HepG2 (cell line): ENCODE measurements around the gene ISCA2. TPM values are rescaled to one million over a fixed set of nuclear protein-coding genes. Genes with fewer than 3 reads are reported as not detected.

Experiments used
- DNMT1 ChIP-seq: sonication (generic); formaldehyde crosslinking; IDR thresholded peaks from 2 replicates; pipeline ENCODE4 v1.5.1; 2020; ENCODE audit warnings: mild to moderate bottlenecking, missing genetic modification reagents
- FOSL1 ChIP-seq: sonication (generic); formaldehyde crosslinking; IDR thresholded peaks from 2 replicates; pipeline ENCODE4 v1.9.0; 2021; ENCODE audit warnings: missing genetic modification reagents, borderline replicate concordance
- FOXM1 ChIP-seq: sonication (generic); formaldehyde crosslinking; IDR thresholded peaks from 2 replicates; pipeline ENCODE4 v1.5.0; 2020; ENCODE audit warnings: missing genetic modification reagents
- IKZF5 ChIP-seq: IDR thresholded peaks from 2 replicates; pipeline ENCODE4 v1.6.1; 2018; ENCODE audit warnings: missing genetic modification reagents, mild to moderate bottlenecking, missing compliant biosample characterization
- LBX2 ChIP-seq: sonication (generic); formaldehyde crosslinking; IDR thresholded peaks from 2 replicates; pipeline ENCODE4 v1.5.0; 2020; ENCODE audit warnings: missing genetic modification reagents, mild to moderate bottlenecking, borderline replicate concordance
- NFYB ChIP-seq: sonication (generic); formaldehyde crosslinking; IDR thresholded peaks from 2 replicates; pipeline ENCODE4 v1.4.0; 2020; ENCODE audit warnings: missing genetic modification reagents
- SP2 ChIP-seq: sonication (generic); formaldehyde crosslinking; IDR thresholded peaks from 2 replicates; pipeline ENCODE4 v1.5.1; 2020; ENCODE audit warnings: mild to moderate bottlenecking, missing genetic modification reagents
- TEAD3 ChIP-seq: optimal IDR thresholded peaks from 2 replicates; pipeline ENCODE3; 2016; ENCODE audit warnings: borderline replicate concordance
- TERF1 ChIP-seq: sonication (generic); formaldehyde crosslinking; IDR thresholded peaks from 2 replicates; pipeline ENCODE4 v1.8.0; 2022; ENCODE audit warnings: mild to moderate bottlenecking, missing genetic modification reagents, moderate library complexity
- TOE1 ChIP-seq: sonication (generic); formaldehyde crosslinking; IDR thresholded peaks from 2 replicates; pipeline ENCODE4 v1.4.0; 2020; ENCODE audit warnings: mild to moderate bottlenecking, missing genetic modification reagents
- TRIM22 ChIP-seq: fragments of 450-650 bp; IDR thresholded peaks from 2 replicates; pipeline ENCODE4 v1.6.1; 2017
- ZBTB21 ChIP-seq: sonication (generic); formaldehyde crosslinking; IDR thresholded peaks from 2 replicates; pipeline ENCODE4 v1.4.0; 2020; ENCODE audit warnings: missing genetic modification reagents
- ZBTB26 ChIP-seq: IDR thresholded peaks from 2 replicates; pipeline ENCODE4 v1.6.1; 2016; ENCODE audit warnings: missing compliant biosample characterization, missing genetic modification reagents, borderline replicate concordance
- ZNF17 ChIP-seq: sonication (generic); formaldehyde crosslinking; IDR thresholded peaks from 2 replicates; pipeline ENCODE4 v1.5.0; 2020; ENCODE audit warnings: mild to moderate bottlenecking, missing genetic modification reagents
- ZNF350 ChIP-seq: sonication (generic); formaldehyde crosslinking; IDR thresholded peaks from 2 replicates; pipeline ENCODE4 v1.4.0; 2020; ENCODE audit warnings: mild to moderate bottlenecking, low read depth, missing genetic modification reagents, borderline replicate concordance
- ZNF839 ChIP-seq: sonication (generic); formaldehyde crosslinking; IDR thresholded peaks from 2 replicates; pipeline ENCODE4 v1.4.0; 2020; ENCODE audit warnings: missing genetic modification reagents, mild to moderate bottlenecking, borderline replicate concordance
- ZNF883 ChIP-seq: sonication (generic); formaldehyde crosslinking; IDR thresholded peaks from 2 replicates; pipeline ENCODE4 v1.5.1; 2020; ENCODE audit warnings: mild to moderate bottlenecking, missing genetic modification reagents; ENCODE audit errors: not compliant biosample characterization
- polyA plus RNA-seq, 8 experiments: library from polyadenylated mRNA; depleted of rRNA in 3 of 8; stranded (reverse) in 7 of 8; unstranded in 1 of 8; fragments of >200 nt; fragmentation: Illumina TruSeq in 4 of 8; extraction: Trizol in 4 of 8; gene quantifications; 2 replicates each; pipeline versions ENCODE4 v1.2.1 to v1.2.3, GENCODE V29; 2011 to 2016; ENCODE audit warnings: low read depth in 4 of 8, missing spikeins in 1 of 8, mixed read lengths in 1 of 8; ENCODE audit not compliant: insufficient read depth in 1 of 8
- total RNA-seq, 5 experiments: library from RNA; depleted of rRNA; stranded (reverse); fragments of >200 nt; fragmentation: Illumina TruSeq; extraction: Trizol; gene quantifications; 2 replicates each; pipeline ENCODE4 v1.2.3, GENCODE V29; 2016; ENCODE audit warnings: low read depth in 1 of 5
- TF ChIP-seq, protein P1 (sequence below): sonication (generic); formaldehyde crosslinking; IDR thresholded peaks from 2 replicates; pipeline ENCODE4 v1.5.0; 2020; ENCODE audit warnings: mild to moderate bottlenecking, missing genetic modification reagents, borderline replicate concordance

ISCA2 gene
- total and polyA plus RNA-seq, 2 of the 13 experiments (the other 11 are each of a cell fraction or from before 2014, with no cell fraction given) = 32.1 to 43.4 TPM

DNA sequence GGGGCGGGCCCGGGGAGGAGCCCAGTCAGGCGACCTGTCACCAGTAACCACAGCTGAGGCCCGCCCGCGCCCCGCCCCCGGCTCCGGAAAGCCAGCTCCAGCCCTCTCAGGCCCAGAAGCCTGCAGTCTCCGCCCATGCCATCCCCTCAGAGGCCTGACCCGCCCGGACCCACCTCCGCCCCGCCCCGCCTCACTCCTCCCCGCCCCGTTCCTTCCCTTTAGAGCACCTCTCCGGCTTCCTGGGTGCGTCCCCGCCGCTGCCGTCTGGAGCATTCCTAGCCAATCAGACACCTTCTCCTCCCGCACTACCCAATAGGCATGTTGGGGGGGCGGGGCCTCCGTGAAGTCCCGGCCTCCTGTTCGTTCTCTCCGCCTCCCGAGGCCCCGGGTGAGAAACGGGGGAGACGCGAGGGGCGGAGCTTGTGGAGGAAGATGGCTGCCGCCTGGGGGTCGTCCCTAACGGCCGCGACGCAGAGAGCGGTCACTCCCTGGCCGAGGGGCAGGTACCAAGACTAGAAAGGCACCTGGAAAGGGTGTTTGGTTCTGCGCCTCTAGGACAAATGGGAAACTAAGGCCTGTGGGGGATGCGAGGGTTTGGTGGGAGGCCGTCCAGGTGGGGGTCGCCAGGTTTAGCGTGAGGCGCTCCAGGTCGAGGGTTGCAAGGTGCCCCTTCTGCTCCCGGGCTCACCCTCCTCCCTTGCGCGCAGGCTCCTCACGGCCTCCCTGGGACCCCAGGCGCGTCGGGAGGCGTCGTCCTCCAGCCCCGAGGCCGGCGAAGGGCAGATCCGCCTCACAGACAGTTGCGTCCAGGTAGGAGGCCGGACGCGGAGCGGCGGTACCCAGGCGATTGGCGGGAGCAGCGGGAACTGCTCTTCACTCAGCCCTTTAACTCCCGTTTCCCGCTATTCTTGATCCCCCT is at the start of gene ISCA2 (continued):
- TF ChIP-seq LBX2 (CRISPR knock-in tag) (peak; percentile 68; the same call in 1 of the 2 replicates), FOSL1 (CRISPR knock-in tag) (0 out of 2 replicates have a peak, but pooled peaks have one; percentile 22), TRIM22 (no peak), TERF1 (CRISPR knock-in tag) (0 out of 2 replicates have a peak, but pooled peaks have one; percentile 18), ZBTB26 (CRISPR knock-in tag) (no peak), ZNF883 (CRISPR knock-in tag) (peak; percentile 23), DNMT1 (no peak; the same call in 1 of the 2 replicates), ZNF839 (CRISPR knock-in tag) (0 out of 2 replicates have a peak, but pooled peaks have one; percentile 67), SP2 (peak; percentile 87), NFYB (CRISPR knock-in tag) (peak; percentile 90), IKZF5 (0 out of 2 replicates have a peak, but pooled peaks have one; percentile 2), ZNF350 (peak; percentile 71; the same call in 1 of the 2 replicates), TOE1 (no peak), ZBTB21 (CRISPR knock-in tag) (no peak), FOXM1 (CRISPR knock-in tag) (no peak), TEAD3 (no peak), ZNF17 (0 out of 2 replicates have a peak, but pooled peaks have one; percentile 59)
- TF ChIP-seq, protein P1, sequence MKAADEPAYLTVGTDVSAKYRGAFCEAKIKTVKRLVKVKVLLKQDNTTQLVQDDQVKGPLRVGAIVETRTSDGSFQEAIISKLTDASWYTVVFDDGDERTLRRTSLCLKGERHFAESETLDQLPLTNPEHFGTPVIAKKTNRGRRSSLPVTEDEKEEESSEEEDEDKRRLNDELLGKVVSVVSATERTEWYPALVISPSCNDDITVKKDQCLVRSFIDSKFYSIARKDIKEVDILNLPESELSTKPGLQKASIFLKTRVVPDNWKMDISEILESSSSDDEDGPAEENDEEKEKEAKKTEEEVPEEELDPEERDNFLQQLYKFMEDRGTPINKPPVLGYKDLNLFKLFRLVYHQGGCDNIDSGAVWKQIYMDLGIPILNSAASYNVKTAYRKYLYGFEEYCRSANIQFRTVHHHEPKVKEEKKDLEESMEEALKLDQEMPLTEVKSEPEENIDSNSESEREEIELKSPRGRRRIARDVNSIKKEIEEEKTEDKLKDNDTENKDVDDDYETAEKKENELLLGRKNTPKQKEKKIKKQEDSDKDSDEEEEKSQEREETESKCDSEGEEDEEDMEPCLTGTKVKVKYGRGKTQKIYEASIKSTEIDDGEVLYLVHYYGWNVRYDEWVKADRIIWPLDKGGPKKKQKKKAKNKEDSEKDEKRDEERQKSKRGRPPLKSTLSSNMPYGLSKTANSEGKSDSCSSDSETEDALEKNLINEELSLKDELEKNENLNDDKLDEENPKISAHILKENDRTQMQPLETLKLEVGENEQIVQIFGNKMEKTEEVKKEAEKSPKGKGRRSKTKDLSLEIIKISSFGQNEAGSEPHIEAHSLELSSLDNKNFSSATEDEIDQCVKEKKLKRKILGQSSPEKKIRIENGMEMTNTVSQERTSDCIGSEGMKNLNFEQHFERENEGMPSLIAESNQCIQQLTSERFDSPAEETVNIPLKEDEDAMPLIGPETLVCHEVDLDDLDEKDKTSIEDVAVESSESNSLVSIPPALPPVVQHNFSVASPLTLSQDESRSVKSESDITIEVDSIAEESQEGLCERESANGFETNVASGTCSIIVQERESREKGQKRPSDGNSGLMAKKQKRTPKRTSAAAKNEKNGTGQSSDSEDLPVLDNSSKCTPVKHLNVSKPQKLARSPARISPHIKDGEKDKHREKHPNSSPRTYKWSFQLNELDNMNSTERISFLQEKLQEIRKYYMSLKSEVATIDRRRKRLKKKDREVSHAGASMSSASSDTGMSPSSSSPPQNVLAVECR = peak; percentile 65
